GM19324 (cell line): ENCODE measurements around the gene FHDC1.

Source experiments
- ATAC-seq: cut with Tn5 transposase; IDR thresholded peaks from one replicate; pipeline ENCODE4 v1.9.1; 2021; ENCODE audit warnings: mild to moderate bottlenecking, moderate library complexity; ENCODE audit not compliant: unreplicated experiment, low FRiP score

FHDC1 gene

GRCh38 chr4:152929888-152930287 lies 6.2 kb upstream of the FHDC1 start:
- no peak for ATAC-seq

- ATAC-seq = no peak
Measured at GRCh38 chr4:152935143-152935542, 980 bp upstream of the FHDC1 start.

GRCh38 chr4:152936446-152937335 lies 568 bp downstream of the FHDC1 start:
- no peak for ATAC-seq

- ATAC-seq = no peak
Measured at GRCh38 chr4:152937336-152938236, 1.5 kb downstream of the FHDC1 start.

- no peak for ATAC-seq
Measured at GRCh38 chr4:152938237-152938947, 2.3 kb downstream of the FHDC1 start.

- ATAC-seq = no peak
Measured at GRCh38 chr4:152939621-152940020, 3.5 kb downstream of the FHDC1 start.

GRCh38 chr4:152940461-152940860 lies 4.3 kb downstream of the FHDC1 start:
- no peak for ATAC-seq

- no peak for ATAC-seq
Measured at GRCh38 chr4:152941411-152941810, 5.3 kb downstream of the FHDC1 start.

- ATAC-seq = no peak
Measured at GRCh38 chr4:152942346-152942745, 6.2 kb downstream of the FHDC1 start.

- ATAC-seq = no peak
Measured at GRCh38 chr4:152943672-152944071, 7.5 kb downstream of the FHDC1 start.

- ATAC-seq = no peak
Measured at GRCh38 chr4:152944666-152945320, 8.7 kb downstream of the FHDC1 start.

GRCh38 chr4:152945639-152946038 lies 9.5 kb downstream of the FHDC1 start:
- no peak for ATAC-seq

GRCh38 chr4:152946446-152946845 lies 10.3 kb downstream of the FHDC1 start:
- ATAC-seq = no peak

GRCh38 chr4:152947311-152947710 lies 11.2 kb downstream of the FHDC1 start:
- ATAC-seq = no peak

- no peak for ATAC-seq
Measured at GRCh38 chr4:152949930-152950329, 13.8 kb downstream of the FHDC1 start.

- ATAC-seq = no peak
Measured at GRCh38 chr4:152950402-152951274, 14.5 kb downstream of the FHDC1 start.

- ATAC-seq = no peak
Measured at GRCh38 chr4:152951348-152951747, 15.2 kb downstream of the FHDC1 start.

GRCh38 chr4:152953514-152953913 lies 17.4 kb downstream of the FHDC1 start:
- ATAC-seq = no peak

GRCh38 chr4:152954741-152955140 lies 18.6 kb downstream of the FHDC1 start:
- no peak for ATAC-seq
